Erythroblast (primary cell): ENCODE results near the gene CACNA1H.

Source experiments
- DNase-seq, 2 experiments: peaks; one replicate each; lab custom pipeline; 2025; lab: John Stamatoyannopoulos, UW
- GATA1 ChIP-seq: IDR thresholded peaks from 2 replicates; pipeline ENCODE4 v1.6.1; 2011; ENCODE audit warnings: low read depth, mild to moderate bottlenecking, control low read depth, low read length, moderate library complexity
- POLR2A ChIP-seq: IDR thresholded peaks from 2 replicates; pipeline ENCODE4 v1.6.1; 2011; ENCODE audit warnings: mild to moderate bottlenecking, low read length

Gene CACNA1H

DNA sequence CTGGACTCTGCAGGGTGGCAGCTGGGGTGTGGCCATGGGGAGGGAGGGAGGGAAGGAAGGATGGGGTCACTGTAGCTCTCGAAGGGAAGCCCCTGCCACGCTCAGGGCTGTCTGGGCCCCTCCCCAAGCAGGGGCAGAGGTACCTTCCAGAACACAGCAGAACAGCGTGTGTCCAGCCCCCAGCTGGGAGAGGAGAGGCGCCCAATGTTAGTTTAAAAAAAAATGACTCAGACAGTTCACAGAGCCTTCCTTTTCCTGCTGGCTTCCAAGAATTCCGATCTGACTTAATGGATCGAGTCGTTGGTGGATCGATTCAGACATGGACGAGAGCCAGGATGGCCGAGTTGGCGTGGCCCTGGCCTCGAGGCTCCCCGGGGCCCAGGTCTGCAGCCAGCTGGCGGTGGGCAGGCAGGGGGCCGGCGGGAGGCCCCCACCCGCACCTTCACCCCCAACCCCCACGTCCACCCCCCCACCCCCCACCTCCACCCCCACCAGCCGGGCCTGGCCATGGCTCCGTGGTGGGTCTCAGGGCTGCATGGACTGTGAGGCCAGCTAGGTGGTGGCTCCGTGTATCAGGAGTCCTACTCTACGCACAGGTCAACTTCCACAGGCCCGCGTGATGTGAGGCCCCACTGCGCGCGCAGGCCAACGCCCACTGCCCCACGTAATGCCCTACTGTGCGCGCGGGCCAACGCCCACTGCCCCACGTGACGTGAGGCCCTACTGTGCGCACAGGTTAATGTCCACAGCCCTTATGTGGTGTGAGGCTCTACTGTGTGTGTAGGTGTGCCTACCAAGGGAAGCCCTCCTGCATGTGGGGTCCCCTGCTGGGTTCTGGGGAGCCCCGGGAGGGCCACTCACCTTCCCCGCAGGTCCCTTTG, 21.8 kb downstream of the CACNA1H start:
- TF ChIP-seq GATA1 (no peak), POLR2A (no peak)
- no peak for DNase-seq

DNA sequence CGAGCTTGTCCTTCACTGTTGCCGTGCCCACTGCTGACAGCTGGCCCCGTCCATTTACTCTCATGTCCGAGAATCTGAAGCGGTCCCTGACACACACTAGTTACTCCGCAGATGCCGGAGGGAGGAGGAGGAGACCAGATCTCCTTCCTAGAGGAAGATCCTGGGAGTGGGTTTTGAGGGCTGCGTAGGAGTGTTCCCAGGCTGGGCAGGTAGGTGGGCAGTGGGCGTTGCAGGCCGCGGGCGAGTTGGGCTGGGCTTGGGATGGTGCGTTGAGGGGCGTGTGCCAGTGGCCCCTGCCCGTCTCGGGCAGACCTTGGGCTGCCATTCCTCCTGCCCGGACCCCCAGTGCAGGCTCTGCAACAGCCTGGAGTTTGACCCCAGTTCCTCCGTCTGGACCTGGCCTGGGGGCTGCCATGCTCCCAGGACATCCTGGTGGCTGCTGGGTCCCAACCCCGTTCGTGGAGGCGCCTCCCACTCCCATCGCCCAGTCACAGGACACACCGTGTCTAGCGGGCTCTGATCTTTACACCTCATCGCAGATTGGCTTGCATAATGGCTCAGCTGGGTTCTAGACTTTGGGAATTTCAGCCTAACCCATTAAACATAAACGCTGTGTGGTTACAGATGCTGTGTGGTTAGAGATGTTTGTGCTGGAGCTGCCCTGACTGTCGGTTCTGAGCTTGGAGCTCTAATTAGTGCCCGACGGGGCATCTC, 22.8 kb downstream of the CACNA1H start:
- DNase-seq = no peak
- no peak for TF ChIP-seq GATA1
- TF ChIP-seq POLR2A = no peak

DNA sequence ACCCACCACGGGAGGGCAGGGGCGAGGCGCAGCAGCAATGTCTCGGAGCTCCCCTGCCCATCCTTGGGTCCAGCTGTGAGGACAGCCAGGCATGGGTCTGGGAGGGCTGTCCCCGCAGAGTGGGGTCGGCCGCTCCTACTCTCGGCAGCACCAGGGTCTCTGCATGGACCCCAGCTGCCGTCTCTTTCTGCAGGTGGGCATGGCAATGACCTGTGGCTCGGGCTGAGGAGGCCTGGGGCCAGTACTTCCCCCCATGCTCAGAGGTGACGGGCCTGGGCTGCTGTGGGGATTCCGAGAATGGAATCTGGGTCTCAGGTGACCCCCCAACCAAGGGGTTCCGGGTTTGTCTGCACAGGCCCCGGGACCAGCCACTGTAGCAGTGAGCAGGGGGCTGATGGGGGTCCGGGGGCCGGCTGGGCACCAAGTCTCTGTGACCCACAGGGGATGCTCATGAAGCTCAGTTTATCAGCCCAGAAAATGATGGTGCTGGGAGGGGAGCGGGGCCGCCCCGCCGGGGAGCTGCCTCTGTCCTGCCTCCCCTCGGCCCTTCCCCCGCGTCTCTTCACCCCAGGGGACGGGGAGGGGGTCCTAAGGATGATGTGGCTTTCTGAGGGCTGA, 23.5 kb downstream of the CACNA1H start:
- TF ChIP-seq POLR2A = no peak
- TF ChIP-seq GATA1 = no peak
- DNase-seq = no peak

DNA sequence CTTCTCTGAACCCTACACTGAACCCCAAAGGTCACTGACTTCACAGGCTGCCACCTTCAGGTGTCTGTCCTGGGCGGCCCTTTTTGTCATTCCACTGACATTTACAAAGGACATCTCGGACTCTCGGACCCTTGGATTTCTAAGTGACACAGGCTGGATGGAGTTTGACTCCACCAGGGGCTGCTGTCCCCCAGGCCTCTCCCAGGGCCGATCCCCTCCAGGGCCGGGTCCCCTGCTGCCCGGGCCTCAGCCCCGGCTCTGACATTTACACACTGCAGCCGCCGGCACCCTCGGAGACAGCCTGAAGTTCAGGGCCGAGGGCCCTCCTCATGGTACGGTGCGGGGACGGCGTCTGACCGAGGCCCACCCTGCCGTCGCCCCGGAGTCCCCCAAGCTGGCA, 24.1 kb downstream of the CACNA1H start:
- DNase-seq = no peak
- no peak for TF ChIP-seq GATA1

DNA sequence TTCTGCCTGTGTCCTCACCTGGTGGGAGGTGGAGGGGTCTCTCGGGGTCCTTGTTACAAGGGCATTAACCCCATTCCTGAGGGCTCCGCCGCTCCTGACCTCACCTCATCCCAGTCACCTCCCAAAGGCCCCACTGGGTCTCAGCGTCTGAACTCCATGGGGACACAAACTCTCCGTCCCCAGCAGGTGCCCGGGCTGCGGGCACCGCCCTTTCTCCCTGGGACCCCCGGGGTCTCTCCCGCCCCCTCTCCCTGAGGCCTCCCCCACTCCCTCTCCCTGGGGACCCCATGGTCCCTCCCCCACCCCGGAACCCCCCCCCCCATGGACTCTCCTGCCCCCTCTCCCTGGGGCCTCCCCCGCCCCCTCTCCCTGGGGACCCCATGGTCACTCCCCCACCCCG, 24.8 kb downstream of the CACNA1H start:
- no peak for TF ChIP-seq GATA1
- no peak for TF ChIP-seq POLR2A
- no peak for DNase-seq

DNA sequence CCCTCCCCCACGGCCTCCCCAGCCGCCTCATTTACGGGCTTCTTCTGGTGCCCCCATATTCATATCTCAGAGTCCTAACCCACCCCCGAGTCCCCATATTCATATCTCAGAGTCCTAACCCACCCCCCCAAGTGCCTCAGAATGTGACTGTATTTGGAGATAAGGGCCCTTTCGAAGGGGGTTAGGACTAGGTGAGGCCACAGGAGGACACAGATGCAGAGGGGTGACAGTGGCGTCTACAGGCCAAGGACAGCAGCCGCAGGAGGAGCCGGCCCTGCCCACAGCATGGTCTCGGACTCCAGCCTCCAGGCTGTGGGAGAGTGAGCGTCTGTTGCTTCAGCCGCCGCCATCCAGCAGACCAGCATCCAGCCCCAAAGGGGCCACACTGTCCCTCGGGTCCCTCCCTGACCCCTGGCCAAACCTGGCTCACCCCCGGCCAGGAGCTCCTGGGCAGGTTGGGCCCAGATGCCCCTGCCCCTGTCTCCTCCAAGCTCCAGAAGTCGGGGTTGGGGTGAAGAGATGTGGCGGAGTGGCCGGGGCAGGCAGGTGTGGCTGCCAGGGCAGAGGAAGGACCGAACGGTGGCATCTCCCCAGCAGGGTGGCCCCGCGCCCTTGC, 25.5 kb downstream of the CACNA1H start:
- no peak for TF ChIP-seq POLR2A
- TF ChIP-seq GATA1 = no peak
- DNase-seq = no peak

DNA sequence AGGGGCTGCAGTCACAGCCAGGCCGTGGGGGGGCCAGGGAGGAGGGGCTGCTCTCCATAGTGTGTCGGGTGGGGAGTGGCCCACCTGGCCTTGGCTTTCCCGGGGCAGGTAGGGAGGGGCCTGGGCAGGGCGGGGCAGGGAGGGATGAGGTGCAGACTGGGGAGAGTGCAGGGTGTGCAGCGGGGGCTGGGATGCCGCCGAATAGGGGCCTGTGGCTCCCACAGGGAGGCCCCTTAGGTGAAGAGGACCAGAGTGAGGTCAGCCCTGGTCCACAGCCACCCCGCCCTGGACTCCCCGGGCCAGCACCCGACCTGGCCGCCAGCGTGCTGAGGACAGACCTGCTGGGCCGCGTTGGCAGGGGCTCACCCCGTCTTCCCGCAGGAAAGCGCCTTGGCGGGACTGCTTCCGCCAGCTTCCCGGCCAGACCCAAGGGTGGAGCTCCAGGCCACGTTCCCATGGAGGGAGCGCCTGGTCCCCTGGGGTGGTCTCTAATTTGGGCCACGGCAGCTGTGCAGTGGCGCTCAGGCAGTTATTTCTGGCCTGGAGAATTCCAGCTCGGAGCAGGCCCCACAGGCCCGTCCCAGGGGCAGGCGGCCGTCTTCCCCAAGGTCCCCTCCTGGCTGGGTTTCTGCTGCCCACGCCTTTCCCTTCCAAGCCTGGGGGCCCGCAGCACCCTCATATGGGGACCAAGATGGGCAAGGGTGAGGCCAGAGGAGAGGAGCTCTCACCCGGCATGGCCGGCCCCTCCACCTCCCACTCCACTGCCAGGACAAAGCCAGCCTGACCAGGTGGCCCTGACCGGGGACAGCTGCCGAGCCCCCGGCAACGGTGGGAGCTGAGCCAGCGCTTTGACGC, 27.9 kb downstream of the CACNA1H start:
- DNase-seq = no peak
- TF ChIP-seq GATA1 (no peak), POLR2A (no peak)

DNA sequence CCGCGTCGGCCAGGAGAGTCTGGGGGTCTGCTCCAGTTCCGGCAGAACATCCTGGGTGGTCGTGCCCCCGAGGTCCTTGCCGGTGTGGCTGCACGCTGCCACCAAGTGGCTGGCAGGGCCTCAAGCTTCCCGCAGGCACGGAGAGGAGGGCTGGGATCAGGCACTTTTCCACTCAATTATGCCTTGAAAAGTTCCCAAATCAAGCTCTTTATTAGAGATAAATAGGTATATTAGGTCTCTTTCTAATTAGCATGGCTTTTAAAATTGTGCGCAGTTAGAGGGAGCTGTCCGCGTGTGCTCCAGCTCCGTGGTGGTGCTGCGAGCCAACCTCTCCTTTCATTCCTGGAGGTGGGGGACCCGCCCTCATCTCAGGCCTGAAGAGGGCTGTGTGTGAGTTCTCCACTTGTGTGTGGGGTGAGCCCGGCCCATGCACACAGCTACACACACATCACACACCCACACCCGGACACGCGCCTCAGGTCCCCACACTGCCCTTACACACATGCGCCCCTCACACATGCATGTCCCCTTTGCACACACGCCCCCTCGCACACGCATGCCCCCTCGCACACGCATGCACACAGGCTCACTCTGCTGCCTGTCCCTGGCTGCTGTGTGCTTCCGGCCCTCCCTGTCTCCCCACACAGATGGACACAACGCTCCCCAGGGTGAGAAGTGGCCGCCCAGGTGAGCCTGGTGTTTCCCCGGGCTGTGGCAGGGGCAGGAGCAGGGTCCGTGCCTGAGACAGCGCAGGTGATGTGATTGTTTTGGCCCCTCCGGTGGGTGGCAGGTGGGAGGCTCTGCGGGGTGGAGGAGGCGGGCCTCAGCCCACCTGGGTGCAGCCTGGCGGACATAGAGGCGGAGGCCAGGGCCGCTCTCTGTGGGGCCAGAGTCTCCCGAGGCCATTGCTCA, 28.8 kb downstream of the CACNA1H start:
- no peak for DNase-seq
- no peak for TF ChIP-seq POLR2A
- no peak for TF ChIP-seq GATA1

DNA sequence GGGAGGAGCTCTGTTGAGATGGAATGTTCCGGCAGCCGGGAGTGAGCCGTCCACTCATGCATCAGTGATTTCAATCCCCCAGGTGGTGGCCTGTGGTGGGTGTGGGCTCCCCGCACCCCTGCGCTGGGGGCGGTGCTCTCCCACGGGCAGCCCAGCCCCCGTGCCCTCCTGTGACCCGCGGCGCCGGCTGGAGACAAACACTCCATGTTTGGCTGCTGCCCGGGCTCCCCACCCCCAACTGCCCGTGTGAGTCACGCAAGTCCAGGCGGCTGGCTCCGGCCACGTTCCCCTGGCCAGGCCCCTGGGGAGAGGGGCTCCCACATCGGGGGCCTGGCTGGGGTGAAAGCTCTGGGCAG, 29.4 kb downstream of the CACNA1H start:
- TF ChIP-seq GATA1 (no peak), POLR2A (no peak)
- no peak for DNase-seq

DNA sequence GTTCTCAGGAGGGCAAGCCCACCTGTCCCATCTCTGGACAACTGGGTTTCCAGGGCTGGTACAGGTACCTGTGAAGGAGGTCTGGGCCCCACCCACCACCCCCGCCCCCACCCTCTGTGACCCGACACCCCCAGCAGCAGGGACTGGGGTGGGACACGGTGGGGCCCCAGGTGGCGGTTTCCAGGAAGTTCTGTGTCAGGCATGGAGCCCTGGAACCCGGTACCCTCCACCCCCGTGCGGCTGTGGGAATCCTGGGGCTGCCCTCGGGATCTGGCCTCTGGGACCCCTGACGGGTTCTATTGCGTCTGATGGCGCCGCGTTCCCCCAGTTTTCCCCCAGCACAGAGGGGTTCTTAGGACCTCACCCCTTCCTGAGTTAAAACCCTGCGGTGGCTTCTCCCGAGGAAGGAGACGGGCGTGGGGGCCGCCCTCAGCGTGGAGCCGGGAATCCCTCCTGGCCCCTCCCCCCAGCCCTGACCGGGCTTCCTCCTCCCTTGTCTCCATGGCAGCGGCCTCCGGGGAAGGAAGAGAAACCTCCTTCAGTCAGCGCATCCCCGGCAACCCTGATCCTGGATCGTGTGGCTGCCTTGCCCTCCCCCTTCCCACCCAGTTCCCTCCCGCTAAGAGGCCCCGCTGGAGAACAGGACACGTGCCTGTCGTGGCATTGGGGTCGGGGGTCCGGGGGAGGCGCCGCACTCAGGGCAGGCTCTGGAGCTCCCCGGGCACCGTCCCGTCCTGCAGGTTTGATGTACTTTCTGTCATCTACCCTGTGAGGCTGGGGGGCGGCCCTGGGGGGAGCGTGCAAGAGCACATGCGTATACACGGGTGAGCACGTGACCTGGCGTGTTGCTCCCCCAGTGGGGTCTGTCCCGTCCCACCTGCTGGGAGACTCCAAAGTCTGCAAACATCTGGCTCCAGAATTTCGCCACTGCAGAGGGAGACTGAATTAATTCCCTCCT, 30.3 kb downstream of the CACNA1H start:
- TF ChIP-seq GATA1 (no peak), POLR2A (no peak)
- DNase-seq = no peak
